A172 (cell line): Measurements from ENCODE around the gene SMARCB1. TPM values are rescaled to one million over a fixed set of nuclear protein-coding genes. Genes with fewer than 3 reads are reported as not detected.

Experiments
- DNase-seq: peaks from one replicate; pipeline ENCODE4 v3.0.0-alpha.2; 2015; ENCODE audit warnings: low spot score
- total RNA-seq: library from RNA; depleted of rRNA; stranded (reverse); fragments of >200 nt; shearing (Covaris generic); gene quantifications from 2 replicates; pipeline ENCODE4 v1.2.3, GENCODE V29; 2014

SMARCB1 gene
- total RNA-seq, 1 experiment from 2014 or later, result 168 TPM

- DNase-seq, result no peak
Measured at GRCh38 chr22:23803001-23803819, 16.4 kb downstream of the SMARCB1 start.

GRCh38 chr22:23804781-23805291 is 18.1 kb downstream of the SMARCB1 start:
- no peak for DNase-seq

GRCh38 chr22:23806837-23807236 is 20.1 kb downstream of the SMARCB1 start:
- no peak for DNase-seq

- DNase-seq, result no peak
Measured at GRCh38 chr22:23812378-23812777, 25.6 kb downstream of the SMARCB1 start.

- no peak for DNase-seq
Measured at GRCh38 chr22:23815541-23816155, 28.9 kb downstream of the SMARCB1 start.

GRCh38 chr22:23816156-23816976 is 29.6 kb downstream of the SMARCB1 start:
- DNase-seq, result no peak

GRCh38 chr22:23817146-23817545 is 30.4 kb downstream of the SMARCB1 start:
- DNase-seq, result no peak

GRCh38 chr22:23818541-23818940 is 31.8 kb downstream of the SMARCB1 start:
- DNase-seq, result no peak

- no peak for DNase-seq
Measured at GRCh38 chr22:23820748-23821211, 34.0 kb downstream of the SMARCB1 start.

GRCh38 chr22:23822101-23822671 is 35.4 kb downstream of the SMARCB1 start:
- no peak for DNase-seq

- DNase-seq, result no peak
Measured at GRCh38 chr22:23823331-23823791, 36.6 kb downstream of the SMARCB1 start.

GRCh38 chr22:23824476-23825245 is 37.9 kb downstream of the SMARCB1 start:
- no peak for DNase-seq

GRCh38 chr22:23825246-23825905 is 38.6 kb downstream of the SMARCB1 start:
- DNase-seq, result no peak

- DNase-seq, result no peak
Measured at GRCh38 chr22:23826510-23827350, 40.0 kb downstream of the SMARCB1 start.

GRCh38 chr22:23827351-23827995 is 40.7 kb downstream of the SMARCB1 start:
- DNase-seq, result no peak

GRCh38 chr22:23828800-23829680 is 42.3 kb downstream of the SMARCB1 start:
- no peak for DNase-seq

- DNase-seq, result no peak
Measured at GRCh38 chr22:23829845-23830372, 43.1 kb downstream of the SMARCB1 start.

- DNase-seq, result no peak
Measured at GRCh38 chr22:23831261-23831660, 44.5 kb downstream of the SMARCB1 start.
